HCT116 (cell line): ENCODE data around the gene PRPSAP1. TPM values are rescaled to one million over a fixed set of nuclear protein-coding genes. Genes with fewer than 3 reads are reported as not detected.

ENCODE experiments used
- ATAC-seq: fragments of 200-7000 bp; cut with Tn5 transposase; 2 replicates; pipeline ENCODE4 v1.9.1; 2020; ENCODE audit warnings: mild to moderate bottlenecking, moderate library complexity
- BruUV-seq: library from RNA; stranded (reverse); fragments of 400-500 nt; replicated peaks from 2 replicates; lab custom pipeline; 2021; lab: Mats Ljungman, UMichigan
- CTCF ChIA-PET: fragments of 300-600 bp; sonication (Branson Sonifier 250); formaldehyde crosslinking; loops from one replicate; lab custom pipeline; 2021; ENCODE audit warnings: antibody characterized with exemption; lab: Charles Lee
- POLR2A ChIA-PET: fragments of 300-600, 350-600 bp; sonication (Branson Sonifier 250); formaldehyde crosslinking; loops from one replicate; lab custom pipeline; 2021; ENCODE audit warnings: antibody characterized with exemption; lab: Charles Lee
- RAD21 ChIA-PET, 2 experiments: fragments of 300-600 bp; sonication (Branson Sonifier 250); formaldehyde crosslinking; loops; one replicate each; lab custom pipeline; 2023; ENCODE audit warnings: low total read pairs in 2 of 2; ENCODE audit not compliant: uncharacterized antibody in 2 of 2, unreplicated experiment in 2 of 2, low non-redundant PET in 1 of 2; lab: Charles Lee
- DNase-seq: peaks from one replicate; pipeline ENCODE4 v3.0.0-alpha.2; 2010; ENCODE audit warnings: low read depth, low spot score
- H2AFZ ChIP-seq: fragments of 200-600 bp; shearing (Covaris generic), sonication (generic); 2 replicates; pipeline ENCODE4 v1.6.1; 2017; ENCODE audit warnings: low read depth, mixed run types, mixed read lengths, antibody characterized with exemption, low read length; ENCODE audit not compliant: poor library complexity, severe bottlenecking
- H3K27ac ChIP-seq: 2 replicates; pipeline ENCODE4 v1.5.1; 2012; ENCODE audit warnings: low read depth, low read length
- H3K27me3 ChIP-seq: fragments of 200-600 bp; sonication (generic); 2 replicates; pipeline ENCODE4 v1.6.1; 2016; ENCODE audit warnings: mixed run types, low read length, mixed read lengths; ENCODE audit not compliant: insufficient read depth
- H3K36me3 ChIP-seq, 2 experiments: fragments of 200-500 bp in 1 of 2; fragments of 200-600 bp in 1 of 2; sonication (Bioruptor generic) in 1 of 2; sonication (generic) in 1 of 2; 2 replicates each; pipeline versions ENCODE4 v1.5.1 to v1.6.1; 2014 to 2016; ENCODE audit warnings: low read length in 2 of 2, inconsistent platforms in 1 of 2, mixed read lengths in 1 of 2, mixed run types in 1 of 2; ENCODE audit not compliant: insufficient read depth in 2 of 2, control insufficient read depth in 1 of 2
- H3K4me1 ChIP-seq, 2 experiments: fragments of 200-600 bp in 1 of 2; sonication (generic) in 1 of 2; 2 replicates each; pipeline versions ENCODE4 v1.5.1 to v1.6.1; 2012 to 2017; ENCODE audit warnings: low read length in 2 of 2, inconsistent platforms in 1 of 2, mild to moderate bottlenecking in 1 of 2, mixed read lengths in 1 of 2, mixed run types in 1 of 2, moderate library complexity in 1 of 2; ENCODE audit not compliant: insufficient read depth in 2 of 2, control insufficient read depth in 1 of 2
- H3K4me2 ChIP-seq: fragments of 200-600 bp; sonication (generic); 2 replicates; pipeline ENCODE4 v1.6.1; 2017; ENCODE audit warnings: mixed run types, low read length, mixed read lengths
- H3K4me3 ChIP-seq, 2 experiments: fragments of 200-600 bp in 1 of 2; sonication (generic) in 1 of 2; replicated peaks in 1 of 2; 2 replicates each; pipeline ENCODE4 v1.5.1; 2011 to 2016; ENCODE audit warnings: low read length in 2 of 2, control low read depth in 1 of 2, low read depth in 1 of 2, mild to moderate bottlenecking in 1 of 2, mixed read lengths in 1 of 2, mixed run types in 1 of 2
- H3K79me2 ChIP-seq: fragments of 200-600 bp; sonication (generic); 2 replicates; pipeline ENCODE4 v1.6.1; 2017; ENCODE audit warnings: mild to moderate bottlenecking, mixed run types, low read length, moderate library complexity, mixed read lengths; ENCODE audit not compliant: insufficient read depth
- H3K9ac ChIP-seq: fragments of 200-600 bp; sonication (generic); 2 replicates; pipeline ENCODE4 v1.6.1; 2016; ENCODE audit warnings: low read length, mixed read lengths
- H3K9me2 ChIP-seq: fragments of 200-600 bp; sonication (generic), shearing (Covaris generic); 2 replicates; pipeline ENCODE4 v1.6.1; 2017; ENCODE audit warnings: mixed run types, mild to moderate bottlenecking, moderate library complexity; ENCODE audit not compliant: insufficient read depth
- H3K9me3 ChIP-seq, 2 experiments: fragments of 200-500 bp in 1 of 2; fragments of 200-600 bp in 1 of 2; sonication (Bioruptor generic) in 1 of 2; sonication (generic) in 1 of 2; 2 replicates each; pipeline ENCODE4 v1.6.1; 2014 to 2017; ENCODE audit warnings: low read length in 2 of 2, mixed read lengths in 2 of 2, inconsistent platforms in 1 of 2, low read depth in 1 of 2, mild to moderate bottlenecking in 1 of 2, mixed run types in 1 of 2, moderate library complexity in 1 of 2; ENCODE audit not compliant: control insufficient read depth in 1 of 2, insufficient read depth in 1 of 2
- H4K20me1 ChIP-seq: fragments of 200-600 bp; sonication (generic), shearing (Covaris generic); 2 replicates; pipeline ENCODE4 v1.6.1; 2017; ENCODE audit warnings: mixed run types, mild to moderate bottlenecking, moderate library complexity; ENCODE audit not compliant: insufficient read depth
- CBX3 ChIP-seq: IDR thresholded peaks from 2 replicates; pipeline ENCODE4 v1.6.1; 2012; ENCODE audit warnings: low read depth
- CEBPB ChIP-seq: IDR thresholded peaks from 2 replicates; pipeline ENCODE4 v1.6.1; 2012; ENCODE audit warnings: low read depth
- EGR1 ChIP-seq: IDR thresholded peaks from 2 replicates; pipeline ENCODE4 v1.6.1; 2012; ENCODE audit warnings: low read depth
- ELF1 ChIP-seq: IDR thresholded peaks from 2 replicates; pipeline ENCODE4 v1.6.1; 2012; ENCODE audit warnings: low read depth, borderline replicate concordance
- EZH2phosphoT487 ChIP-seq: fragments of 200-600 bp; IDR thresholded peaks from 2 replicates; pipeline ENCODE4 v1.6.1; 2018; ENCODE audit warnings: antibody characterized with exemption, borderline replicate concordance
- FOSL1 ChIP-seq: IDR thresholded peaks from 2 replicates; pipeline ENCODE4 v1.6.1; 2012; ENCODE audit warnings: low read depth
- POLR2AphosphoS5 ChIP-seq: IDR thresholded peaks from 2 replicates; pipeline ENCODE4 v1.6.1; 2011; ENCODE audit warnings: mild to moderate bottlenecking, low read depth, low read length, moderate library complexity
- RAD21 ChIP-seq: IDR thresholded peaks from 2 replicates; pipeline ENCODE4 v1.6.1; 2012; ENCODE audit warnings: low read depth, mild to moderate bottlenecking
- SIN3A ChIP-seq: IDR thresholded peaks from 2 replicates; pipeline ENCODE4 v1.6.1; 2012; ENCODE audit warnings: low read depth
- SP1 ChIP-seq: IDR thresholded peaks from 2 replicates; pipeline ENCODE4 v1.6.1; 2012; ENCODE audit warnings: low read depth
- SRF ChIP-seq: IDR thresholded peaks from 2 replicates; pipeline ENCODE4 v1.6.1; 2012; ENCODE audit warnings: low read depth
- TCF7L2 ChIP-seq: IDR thresholded peaks from 2 replicates; pipeline ENCODE4 v1.7.0; 2011; ENCODE audit warnings: borderline replicate concordance, inconsistent platforms; ENCODE audit not compliant: insufficient read depth, insufficient read length; ENCODE audit errors: extremely low read depth
- ZFX ChIP-seq: fragments of 450-650 bp; IDR thresholded peaks from 2 replicates; pipeline ENCODE4 v1.6.1; 2017
- ZNF274 ChIP-seq: fragments of 200-500 bp; sonication (Bioruptor generic); IDR thresholded peaks from 2 replicates; pipeline ENCODE4 v1.6.1; 2014; ENCODE audit warnings: mild to moderate bottlenecking, low read depth, low read length, inconsistent platforms
- intact Hi-C: fragments of 100-400 bp; cut with micrococcal nuclease; formaldehyde crosslinking; loops from 2 replicates; pipeline ENCODE4 v1.10.0; 2022
- total RNA-seq: library from RNA; stranded (reverse); gene quantifications from one replicate; pipeline ENCODE4 v1.2.1, GENCODE V29; 2021; ENCODE audit not compliant: unreplicated experiment
- TF ChIP-seq, protein P1 (sequence below): IDR thresholded peaks from 2 replicates; pipeline ENCODE4 v1.6.1; 2012; ENCODE audit warnings: low read depth
- TF ChIP-seq, protein P2 (sequence below): IDR thresholded peaks from 2 replicates; pipeline ENCODE4 v1.6.1; 2012
- TF ChIP-seq, protein P3 (sequence below), 3 experiments: fragments of 200-600 bp in 1 of 3; sonication (generic) in 1 of 3; IDR thresholded peaks in 2 of 3; conservative IDR thresholded peaks in 1 of 3; 2 replicates each; pipeline ENCODE4 v1.5.1; 2012 to 2017; ENCODE audit warnings: low read depth in 2 of 3, low read length in 2 of 3, antibody characterized with exemption in 1 of 3, borderline replicate concordance in 1 of 3, control low read depth in 1 of 3, mild to moderate bottlenecking in 1 of 3, mixed read lengths in 1 of 3, mixed run types in 1 of 3, moderate library complexity in 1 of 3; ENCODE audit not compliant: insufficient read depth in 1 of 3
- TF ChIP-seq, protein P4 (sequence below): IDR thresholded peaks from 2 replicates; pipeline ENCODE4 v1.6.1; 2011; ENCODE audit warnings: mild to moderate bottlenecking, low read length, moderate library complexity; ENCODE audit not compliant: insufficient replicate concordance; ENCODE audit errors: extremely low read depth
- TF ChIP-seq, protein P5 (sequence below): IDR thresholded peaks from 2 replicates; pipeline ENCODE4 v1.6.1; 2012

PRPSAP1 gene
- total RNA-seq, 1 experiment from 2014 or later, result 81.4 TPM

DNA sequence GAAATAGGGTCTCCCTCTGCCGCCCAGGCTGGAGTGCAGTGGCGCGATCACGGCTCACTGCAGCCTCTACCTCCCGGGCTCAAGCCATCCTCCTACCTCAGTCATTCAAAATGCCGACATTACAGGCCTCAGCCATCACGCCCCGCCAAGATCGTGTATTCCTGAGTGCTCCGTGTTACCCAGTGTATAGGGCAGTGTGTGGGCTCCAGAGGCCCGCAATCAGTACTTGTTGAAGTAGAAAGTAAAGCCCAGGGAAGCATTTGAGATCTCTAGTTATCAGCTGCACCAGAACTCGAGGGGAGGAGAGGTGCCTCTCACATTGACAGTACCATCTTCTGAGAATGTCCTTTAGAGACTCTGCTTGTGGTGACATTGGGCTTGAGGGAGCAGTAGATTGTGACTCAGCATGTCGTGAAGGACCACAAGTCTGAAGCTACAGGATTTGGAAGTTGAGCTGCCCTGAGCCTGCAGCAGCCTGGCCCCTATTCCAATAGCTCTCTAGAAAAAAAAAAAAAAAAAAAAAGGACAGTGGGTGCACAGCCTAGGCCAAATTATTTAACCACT lies 1.1 kb upstream of the PRPSAP1 start:
- ATAC-seq, result no peak

More for the DNA sequence above, 1.1 kb upstream of the PRPSAP1 start:
- TF ChIP-seq EGR1, result no peak
- no peak for TF ChIP-seq CBX3
- TF ChIP-seq SRF, result no peak
- TF ChIP-seq FOSL1, result no peak
- no peak for TF ChIP-seq SIN3A
- TF ChIP-seq RAD21, result no peak
- no peak for TF ChIP-seq ZFX
- no peak for TF ChIP-seq SP1
- no peak for TF ChIP-seq POLR2AphosphoS5
- no peak for TF ChIP-seq TCF7L2
- no peak for TF ChIP-seq CEBPB
- no peak for TF ChIP-seq ELF1
- TF ChIP-seq ZNF274, result no peak
- TF ChIP-seq, protein P1, sequence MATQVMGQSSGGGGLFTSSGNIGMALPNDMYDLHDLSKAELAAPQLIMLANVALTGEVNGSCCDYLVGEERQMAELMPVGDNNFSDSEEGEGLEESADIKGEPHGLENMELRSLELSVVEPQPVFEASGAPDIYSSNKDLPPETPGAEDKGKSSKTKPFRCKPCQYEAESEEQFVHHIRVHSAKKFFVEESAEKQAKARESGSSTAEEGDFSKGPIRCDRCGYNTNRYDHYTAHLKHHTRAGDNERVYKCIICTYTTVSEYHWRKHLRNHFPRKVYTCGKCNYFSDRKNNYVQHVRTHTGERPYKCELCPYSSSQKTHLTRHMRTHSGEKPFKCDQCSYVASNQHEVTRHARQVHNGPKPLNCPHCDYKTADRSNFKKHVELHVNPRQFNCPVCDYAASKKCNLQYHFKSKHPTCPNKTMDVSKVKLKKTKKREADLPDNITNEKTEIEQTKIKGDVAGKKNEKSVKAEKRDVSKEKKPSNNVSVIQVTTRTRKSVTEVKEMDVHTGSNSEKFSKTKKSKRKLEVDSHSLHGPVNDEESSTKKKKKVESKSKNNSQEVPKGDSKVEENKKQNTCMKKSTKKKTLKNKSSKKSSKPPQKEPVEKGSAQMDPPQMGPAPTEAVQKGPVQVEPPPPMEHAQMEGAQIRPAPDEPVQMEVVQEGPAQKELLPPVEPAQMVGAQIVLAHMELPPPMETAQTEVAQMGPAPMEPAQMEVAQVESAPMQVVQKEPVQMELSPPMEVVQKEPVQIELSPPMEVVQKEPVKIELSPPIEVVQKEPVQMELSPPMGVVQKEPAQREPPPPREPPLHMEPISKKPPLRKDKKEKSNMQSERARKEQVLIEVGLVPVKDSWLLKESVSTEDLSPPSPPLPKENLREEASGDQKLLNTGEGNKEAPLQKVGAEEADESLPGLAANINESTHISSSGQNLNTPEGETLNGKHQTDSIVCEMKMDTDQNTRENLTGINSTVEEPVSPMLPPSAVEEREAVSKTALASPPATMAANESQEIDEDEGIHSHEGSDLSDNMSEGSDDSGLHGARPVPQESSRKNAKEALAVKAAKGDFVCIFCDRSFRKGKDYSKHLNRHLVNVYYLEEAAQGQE, result no peak
- TF ChIP-seq, protein P2, sequence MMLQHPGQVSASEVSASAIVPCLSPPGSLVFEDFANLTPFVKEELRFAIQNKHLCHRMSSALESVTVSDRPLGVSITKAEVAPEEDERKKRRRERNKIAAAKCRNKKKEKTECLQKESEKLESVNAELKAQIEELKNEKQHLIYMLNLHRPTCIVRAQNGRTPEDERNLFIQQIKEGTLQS, result no peak
- TF ChIP-seq, protein P3, sequence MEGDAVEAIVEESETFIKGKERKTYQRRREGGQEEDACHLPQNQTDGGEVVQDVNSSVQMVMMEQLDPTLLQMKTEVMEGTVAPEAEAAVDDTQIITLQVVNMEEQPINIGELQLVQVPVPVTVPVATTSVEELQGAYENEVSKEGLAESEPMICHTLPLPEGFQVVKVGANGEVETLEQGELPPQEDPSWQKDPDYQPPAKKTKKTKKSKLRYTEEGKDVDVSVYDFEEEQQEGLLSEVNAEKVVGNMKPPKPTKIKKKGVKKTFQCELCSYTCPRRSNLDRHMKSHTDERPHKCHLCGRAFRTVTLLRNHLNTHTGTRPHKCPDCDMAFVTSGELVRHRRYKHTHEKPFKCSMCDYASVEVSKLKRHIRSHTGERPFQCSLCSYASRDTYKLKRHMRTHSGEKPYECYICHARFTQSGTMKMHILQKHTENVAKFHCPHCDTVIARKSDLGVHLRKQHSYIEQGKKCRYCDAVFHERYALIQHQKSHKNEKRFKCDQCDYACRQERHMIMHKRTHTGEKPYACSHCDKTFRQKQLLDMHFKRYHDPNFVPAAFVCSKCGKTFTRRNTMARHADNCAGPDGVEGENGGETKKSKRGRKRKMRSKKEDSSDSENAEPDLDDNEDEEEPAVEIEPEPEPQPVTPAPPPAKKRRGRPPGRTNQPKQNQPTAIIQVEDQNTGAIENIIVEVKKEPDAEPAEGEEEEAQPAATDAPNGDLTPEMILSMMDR (IDR thresholded peaks at IDR 0.05 in 2 of 3, conservative IDR thresholded peaks at IDR 0.05 in 1 of 3; ENCODE audit: borderline replicate concordance in 1 of 3, insufficient read depth in 1 of 3, low read depth in 2 of 3, low read length in 2 of 3), result no peak
- no peak for TF ChIP-seq EZH2phosphoT487
- TF ChIP-seq, protein P4, sequence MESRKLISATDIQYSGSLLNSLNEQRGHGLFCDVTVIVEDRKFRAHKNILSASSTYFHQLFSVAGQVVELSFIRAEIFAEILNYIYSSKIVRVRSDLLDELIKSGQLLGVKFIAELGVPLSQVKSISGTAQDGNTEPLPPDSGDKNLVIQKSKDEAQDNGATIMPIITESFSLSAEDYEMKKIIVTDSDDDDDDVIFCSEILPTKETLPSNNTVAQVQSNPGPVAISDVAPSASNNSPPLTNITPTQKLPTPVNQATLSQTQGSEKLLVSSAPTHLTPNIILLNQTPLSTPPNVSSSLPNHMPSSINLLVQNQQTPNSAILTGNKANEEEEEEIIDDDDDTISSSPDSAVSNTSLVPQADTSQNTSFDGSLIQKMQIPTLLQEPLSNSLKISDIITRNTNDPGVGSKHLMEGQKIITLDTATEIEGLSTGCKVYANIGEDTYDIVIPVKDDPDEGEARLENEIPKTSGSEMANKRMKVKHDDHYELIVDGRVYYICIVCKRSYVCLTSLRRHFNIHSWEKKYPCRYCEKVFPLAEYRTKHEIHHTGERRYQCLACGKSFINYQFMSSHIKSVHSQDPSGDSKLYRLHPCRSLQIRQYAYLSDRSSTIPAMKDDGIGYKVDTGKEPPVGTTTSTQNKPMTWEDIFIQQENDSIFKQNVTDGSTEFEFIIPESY, result no peak
- TF ChIP-seq, protein P5, sequence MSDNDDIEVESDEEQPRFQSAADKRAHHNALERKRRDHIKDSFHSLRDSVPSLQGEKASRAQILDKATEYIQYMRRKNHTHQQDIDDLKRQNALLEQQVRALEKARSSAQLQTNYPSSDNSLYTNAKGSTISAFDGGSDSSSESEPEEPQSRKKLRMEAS, result no peak
- H2AFZ ChIP-seq, result no peak overlapping the region
- peaks cover 33% of the 10 kb centered on the region for H3K79me2 ChIP-seq
- H3K4me2 ChIP-seq, result peak overlapping the region; percentile 82
- peaks cover 0 to 23% of the 10 kb centered on the region in 2 experiments; a peak in 2 of 4 replicates for H3K4me1 ChIP-seq
- peak overlapping the region; percentile 3; the same call in 1 of the 2 replicates for H3K27ac ChIP-seq
- no peaks in the 10 kb centered on the region for H3K36me3 ChIP-seq
- intact Hi-C loops, result loop anchor here (5.0 kb wide), 1 partner anchor 32 kb away; no protein-coding TSS in a partner anchor
- H3K4me3 ChIP-seq, result peak overlapping the region; percentile 93 to 99; a peak in 3 of 4 replicates
- no peaks in the 10 kb centered on the region for H4K20me1 ChIP-seq
- POLR2A ChIA-PET, result interaction anchor here (0.9 to 1.2 kb wide), 3 partner anchors 11 to 144 kb away, joined by 3 to 4 read pairs (median 3); no protein-coding TSS in a partner anchor
- no peaks in the 10 kb centered on the region for H3K9me3 ChIP-seq
- RAD21 ChIA-PET, result no interaction called here
- CTCF ChIA-PET, result interaction anchor here (0.8 to 2.4 kb wide), 5 partner anchors 10 to 43 kb away, joined by 3 to 22 read pairs (median 6); no protein-coding TSS in a partner anchor
- 0 out of 2 replicates have a peak overlapping the region, but pooled peaks have one; percentile 1 for H3K9ac ChIP-seq
- DNase-seq, result no peak
- H3K27me3 ChIP-seq, result no peaks in the 10 kb centered on the region
- BruUV-seq, result no TSS peak
- H3K9me2 ChIP-seq, result no peaks in the 10 kb centered on the region
